DND-41 (cell line): ENCODE measurements around the gene ARHGEF17.

Experiments used
- ATAC-seq: fragments of 200-7000 bp; cut with Tn5 transposase; 3 replicates; pipeline ENCODE4 v1.9.1; 2021; ENCODE audit warnings: low read depth; ENCODE audit not compliant: insufficient read depth
- DNase-seq: peaks from one replicate; pipeline ENCODE4 v3.0.0-alpha.2; 2020
- H2AFZ ChIP-seq: 2 replicates; pipeline ENCODE4 v1.6.0; 2012; ENCODE audit warnings: low read depth, low read length
- H3K27ac ChIP-seq: 2 replicates; pipeline ENCODE4 v1.5.1; 2012; ENCODE audit warnings: low read length, inconsistent platforms
- H3K27me3 ChIP-seq: fragments of 200-600 bp; sonication (generic); 2 replicates; pipeline ENCODE4 v1.6.0; 2012; ENCODE audit warnings: low read length, mild to moderate bottlenecking, inconsistent platforms; ENCODE audit not compliant: insufficient read depth, poor library complexity
- H3K36me3 ChIP-seq: 2 replicates; pipeline ENCODE4 v1.5.1; 2012; ENCODE audit warnings: low read length, inconsistent platforms; ENCODE audit not compliant: insufficient read depth
- H3K4me1 ChIP-seq: 2 replicates; pipeline ENCODE4 v1.5.1; 2012; ENCODE audit warnings: mild to moderate bottlenecking, low read length; ENCODE audit not compliant: insufficient read depth
- H3K4me2 ChIP-seq: 2 replicates; pipeline ENCODE4 v1.6.0; 2012; ENCODE audit warnings: mild to moderate bottlenecking, moderate library complexity, low read length, inconsistent platforms; ENCODE audit not compliant: insufficient read depth
- H3K4me3 ChIP-seq, 2 experiments: fragments of 200-600 bp in 1 of 2; shearing (Covaris generic) in 1 of 2; 2 replicates each; pipeline ENCODE4 v1.5.1; 2012 to 2016; ENCODE audit warnings: inconsistent platforms in 2 of 2, low read length in 2 of 2, mild to moderate bottlenecking in 2 of 2, low read depth in 1 of 2, moderate library complexity in 1 of 2
- H3K79me2 ChIP-seq: 2 replicates; pipeline ENCODE4 v1.6.0; 2012; ENCODE audit warnings: low read length, inconsistent platforms; ENCODE audit not compliant: insufficient read depth
- H3K9ac ChIP-seq: 2 replicates; pipeline ENCODE4 v1.6.0; 2012; ENCODE audit warnings: low read depth, mild to moderate bottlenecking, inconsistent platforms, low read length, moderate library complexity
- H3K9me3 ChIP-seq: 2 replicates; pipeline ENCODE4 v1.5.1; 2012; ENCODE audit warnings: low read length, moderate library complexity, mild to moderate bottlenecking, inconsistent platforms; ENCODE audit not compliant: insufficient read depth, severe bottlenecking
- H4K20me1 ChIP-seq: 2 replicates; pipeline ENCODE4 v1.6.0; 2012; ENCODE audit warnings: low read length; ENCODE audit not compliant: insufficient read depth
- CTCF ChIP-seq: IDR thresholded peaks from 2 replicates; pipeline ENCODE4 v1.5.1; 2012; ENCODE audit warnings: borderline replicate concordance, low read length, moderate library complexity, mild to moderate bottlenecking; ENCODE audit not compliant: poor library complexity, severe bottlenecking; ENCODE audit errors: extremely low read depth
- EZH2 ChIP-seq: IDR thresholded peaks from 3 replicates; pipeline ENCODE4 v1.6.1; 2012; ENCODE audit warnings: borderline replicate concordance, low read depth, mild to moderate bottlenecking, moderate library complexity, low read length, inconsistent platforms; ENCODE audit not compliant: severe bottlenecking

ARHGEF17 gene

GRCh38 chr11:73348838-73349237, 40.8 kb downstream of the ARHGEF17 start:
- Histone ChIP-seq H3K4me3 (no peak overlapping the region), H3K4me2 (no peak overlapping the region), H3K9me3 (no peaks in the 10 kb centered on the region), H3K27me3 (no peaks in the 10 kb centered on the region), H3K4me1 (peaks cover 2% of the 10 kb centered on the region; the same call in 1 of the 2 replicates), H3K9ac (no peak overlapping the region), H3K79me2 (no peaks in the 10 kb centered on the region), H3K27ac (no peak overlapping the region), H2AFZ (no peak overlapping the region), H4K20me1 (0 out of 2 replicates have a peak, but pooled peaks cover 5% of the 10 kb centered on the region), H3K36me3 (no peaks in the 10 kb centered on the region)
- no peak for TF ChIP-seq CTCF
- TF ChIP-seq EZH2: no peak
- DNase-seq (no peak), ATAC-seq (no peak)

- no peak overlapping the region for H3K27ac ChIP-seq
- no peak overlapping the region for H2AFZ ChIP-seq
- H3K27me3 ChIP-seq: no peaks in the 10 kb centered on the region
- H3K9me3 ChIP-seq: no peaks in the 10 kb centered on the region
- no peak overlapping the region for H3K4me3 ChIP-seq
- peaks cover 2% of the 10 kb centered on the region; the same call in 1 of the 2 replicates for H3K4me1 ChIP-seq
- no peak overlapping the region for H3K9ac ChIP-seq
- TF ChIP-seq EZH2 (no peak), CTCF (no peak)
- H3K36me3 ChIP-seq: no peaks in the 10 kb centered on the region
- ATAC-seq (no peak), DNase-seq (no peak)
- no peaks in the 10 kb centered on the region for H3K79me2 ChIP-seq
- H4K20me1 ChIP-seq: 0 out of 2 replicates have a peak, but pooled peaks cover 5% of the 10 kb centered on the region
- no peak overlapping the region for H3K4me2 ChIP-seq
These were observed 41.6 kb downstream of the ARHGEF17 start for GRCh38 chr11:73349633-73350032.

GRCh38 chr11:73350908-73351636, 43.0 kb downstream of the ARHGEF17 start:
- H3K4me3 ChIP-seq: no peak overlapping the region
- no peaks in the 10 kb centered on the region for H3K36me3 ChIP-seq
- H2AFZ ChIP-seq: 0 out of 2 replicates have a peak overlapping the region, but pooled peaks have one; percentile 50
- ATAC-seq (peak; percentile 74), DNase-seq (peak; percentile 68)
- H3K79me2 ChIP-seq: no peaks in the 10 kb centered on the region
- H3K4me1 ChIP-seq: peaks cover 2% of the 10 kb centered on the region; the same call in 1 of the 2 replicates
- no peaks in the 10 kb centered on the region for H4K20me1 ChIP-seq
- H3K27ac ChIP-seq: no peak overlapping the region
- H3K9ac ChIP-seq: no peak overlapping the region
- H3K4me2 ChIP-seq: no peak overlapping the region
- TF ChIP-seq EZH2 (no peak), CTCF (peak; percentile 94)
- no peaks in the 10 kb centered on the region for H3K27me3 ChIP-seq
- H3K9me3 ChIP-seq: no peaks in the 10 kb centered on the region
